Ascending aorta (tissue), 2 donors: Measurements from ENCODE around the gene MTHFSD. TPM values are rescaled to one million over a fixed set of nuclear protein-coding genes. Genes with fewer than 3 reads are reported as not detected.

Source experiments
- DNase-seq, 2 donors: peaks; one replicate each; pipeline ENCODE4 v3.0.0-alpha.2; 2019; ENCODE audit warnings: low spot score in 2 of 2
- H3K27ac ChIP-seq, 2 donors: fragments of 200-600 bp; sonication (generic); one replicate each; pipeline ENCODE4 v1.5.1; 2016 to 2017; ENCODE audit warnings: mild to moderate bottlenecking in 1 of 2
- H3K27me3 ChIP-seq: fragments of 200-600 bp; sonication (generic); one replicate; pipeline ENCODE4 v1.5.1; 2017
- H3K36me3 ChIP-seq, 2 donors: fragments of 200-600 bp; sonication (generic); one replicate each; pipeline ENCODE4 v1.5.1; 2016
- H3K4me1 ChIP-seq, 2 donors: fragments of 200-600 bp; sonication (generic); one replicate each; pipeline ENCODE4 v1.5.1; 2016 to 2017; ENCODE audit warnings: mild to moderate bottlenecking in 1 of 2
- H3K4me3 ChIP-seq, 2 donors: fragments of 200-600 bp; sonication (generic); one replicate each; pipeline ENCODE4 v1.5.1; 2016 to 2017; ENCODE audit warnings: mild to moderate bottlenecking in 1 of 2
- H3K9me3 ChIP-seq, 2 donors: fragments of 200-600 bp; sonication (generic); one replicate each; pipeline ENCODE4 v1.5.1; 2016
- CTCF ChIP-seq, 3 experiments: fragments of 200-600 bp in 2 of 3; fragments of 450-650 bp in 1 of 3; sonication (generic) in 2 of 3; IDR thresholded peaks; one replicate each; pipeline ENCODE4 v1.5.1; 2016 to 2019; ENCODE audit warnings: antibody characterized with exemption in 3 of 3, mild to moderate bottlenecking in 1 of 3, moderate library complexity in 1 of 3
- intact Hi-C: fragments of 100-400 bp; cut with DNase I; formaldehyde crosslinking; loops from one replicate; pipeline ENCODE4 v1.15.1; 2023
- total RNA-seq: library from RNA; depleted of rRNA; stranded (reverse); fragments of >200 nt; gene quantifications from one replicate; pipeline ENCODE4 v1.1.0, GENCODE V29; 2016

Gene MTHFSD
- total RNA-seq: 44.1 TPM

GRCh38 chr16:86554917-86555703 is at the start of gene MTHFSD:
Gene MTHFSD (minus strand): TSS chr16:86555235. CDS start chr16:86555184, 51 bp downstream.
- Histone ChIP-seq H3K4me1 (peaks cover 3 to 13% of the 10 kb centered on the region in 2 donors), H3K4me3 (peak within 1 kb of the TSS; percentile 77 to 89), H3K27me3 (no peaks in the 10 kb centered on the region), H3K27ac (peak within 1 kb of the TSS; percentile 88 to 89), H3K36me3 (peaks cover 0 to 9% of the 10 kb centered on the region in 2 donors), H3K9me3 (no peaks in the 10 kb centered on the region)
- TF ChIP-seq CTCF (IDR thresholded peaks at IDR 0.05): no peak
- peak; percentile 65 to 96 for DNase-seq
- intact Hi-C loops: loop anchor here (2.0 to 5.0 kb wide), 3 partner anchors 762 to 1027 kb away; partner anchors contain the start of genes C16orf95 and FBXO31

GRCh38 chr16:86604436-86605193 is 49.6 kb upstream of the MTHFSD start:
- Histone ChIP-seq H3K9me3 (no peaks in the 10 kb centered on the region), H3K27me3 (no peaks in the 10 kb centered on the region), H3K4me3 (peak overlapping the region; percentile 49 to 53), H3K36me3 (no peaks in the 10 kb centered on the region), H3K4me1 (peaks cover 4 to 34% of the 10 kb centered on the region in 2 donors), H3K27ac (peak overlapping the region; percentile 77 to 94)
- no peak for TF ChIP-seq CTCF (IDR thresholded peaks at IDR 0.05)
- intact Hi-C loops: no loop called here
- peak in 1 of 2 donors; percentile 80 for DNase-seq

- no peak for TF ChIP-seq CTCF (IDR thresholded peaks at IDR 0.05)
- no peaks in the 10 kb centered on the region for H3K36me3 ChIP-seq
- H3K4me3 ChIP-seq: no peak overlapping the region
- no peaks in the 10 kb centered on the region for H3K27me3 ChIP-seq
- H3K27ac ChIP-seq: peak overlapping the region; percentile 95 to 99
- DNase-seq: peak in 1 of 2 donors; percentile 50
- H3K4me1 ChIP-seq: peaks cover 0 to 38% of the 10 kb centered on the region in 2 donors
- no peaks in the 10 kb centered on the region for H3K9me3 ChIP-seq
- intact Hi-C loops: no loop called here
Observed at GRCh38 chr16:86602521-86602920, 47.5 kb upstream of the MTHFSD start.

- no peak overlapping the region for H3K4me3 ChIP-seq
- H3K36me3 ChIP-seq: no peaks in the 10 kb centered on the region
- intact Hi-C loops: no loop called here
- H3K27me3 ChIP-seq: no peaks in the 10 kb centered on the region
- peak overlapping the region; percentile 95 to 99 for H3K27ac ChIP-seq
- no peak for TF ChIP-seq CTCF (IDR thresholded peaks at IDR 0.05)
- H3K9me3 ChIP-seq: no peaks in the 10 kb centered on the region
- H3K4me1 ChIP-seq: peaks cover 4 to 50% of the 10 kb centered on the region in 2 donors
- DNase-seq: peak in 1 of 2 donors; percentile 59
Observed at GRCh38 chr16:86601356-86601755, 46.3 kb upstream of the MTHFSD start.

GRCh38 chr16:86598607-86599565 is 43.9 kb upstream of the MTHFSD start:
- no peak for TF ChIP-seq CTCF (IDR thresholded peaks at IDR 0.05)
- peak overlapping the region; percentile 95 to 99 for H3K27ac ChIP-seq
- H3K4me1 ChIP-seq: peaks cover 8 to 64% of the 10 kb centered on the region in 2 donors
- H3K9me3 ChIP-seq: no peaks in the 10 kb centered on the region
- H3K36me3 ChIP-seq: no peaks in the 10 kb centered on the region
- intact Hi-C loops: no loop called here
- H3K27me3 ChIP-seq: no peaks in the 10 kb centered on the region
- DNase-seq: peak in 1 of 2 donors; percentile 75
- peak overlapping the region; percentile 24 to 52 for H3K4me3 ChIP-seq
